Measurements from ENCODE around the gene BCAM.

GRCh38 chr19:44865196-44865767 lies 56.4 kb downstream of the BCAM start:
- TF ChIP-seq, protein P1, sequence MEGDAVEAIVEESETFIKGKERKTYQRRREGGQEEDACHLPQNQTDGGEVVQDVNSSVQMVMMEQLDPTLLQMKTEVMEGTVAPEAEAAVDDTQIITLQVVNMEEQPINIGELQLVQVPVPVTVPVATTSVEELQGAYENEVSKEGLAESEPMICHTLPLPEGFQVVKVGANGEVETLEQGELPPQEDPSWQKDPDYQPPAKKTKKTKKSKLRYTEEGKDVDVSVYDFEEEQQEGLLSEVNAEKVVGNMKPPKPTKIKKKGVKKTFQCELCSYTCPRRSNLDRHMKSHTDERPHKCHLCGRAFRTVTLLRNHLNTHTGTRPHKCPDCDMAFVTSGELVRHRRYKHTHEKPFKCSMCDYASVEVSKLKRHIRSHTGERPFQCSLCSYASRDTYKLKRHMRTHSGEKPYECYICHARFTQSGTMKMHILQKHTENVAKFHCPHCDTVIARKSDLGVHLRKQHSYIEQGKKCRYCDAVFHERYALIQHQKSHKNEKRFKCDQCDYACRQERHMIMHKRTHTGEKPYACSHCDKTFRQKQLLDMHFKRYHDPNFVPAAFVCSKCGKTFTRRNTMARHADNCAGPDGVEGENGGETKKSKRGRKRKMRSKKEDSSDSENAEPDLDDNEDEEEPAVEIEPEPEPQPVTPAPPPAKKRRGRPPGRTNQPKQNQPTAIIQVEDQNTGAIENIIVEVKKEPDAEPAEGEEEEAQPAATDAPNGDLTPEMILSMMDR (IDR thresholded peaks at IDR 0.05): no peak
- TF ChIP-seq EP300 (IDR thresholded peaks at IDR 0.05): no peak
